T follicular helper cell (primary cell): ENCODE measurements around the gene NPM1.
"Not testable (repeated sequence)": the region's sequence is repeated elsewhere in the genome, so short reads cannot be mapped to it uniquely, and the experiment has no call there.

ENCODE experiments used
- DNase-seq: peaks from one replicate; pipeline ENCODE4 v3.0.0-alpha.2; 2020; ENCODE audit warnings: low read depth
- total RNA-seq, 2 experiments: gene quantifications; one replicate each; lab custom pipeline; 2026; lab: John Stamatoyannopoulos, UW

Gene NPM1, protein sequence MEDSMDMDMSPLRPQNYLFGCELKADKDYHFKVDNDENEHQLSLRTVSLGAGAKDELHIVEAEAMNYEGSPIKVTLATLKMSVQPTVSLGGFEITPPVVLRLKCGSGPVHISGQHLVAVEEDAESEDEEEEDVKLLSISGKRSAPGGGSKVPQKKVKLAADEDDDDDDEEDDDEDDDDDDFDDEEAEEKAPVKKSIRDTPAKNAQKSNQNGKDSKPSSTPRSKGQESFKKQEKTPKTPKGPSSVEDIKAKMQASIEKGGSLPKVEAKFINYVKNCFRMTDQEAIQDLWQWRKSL
- 799 to 3,027 reads per million in 2 experiments for total RNA-seq

DNA sequence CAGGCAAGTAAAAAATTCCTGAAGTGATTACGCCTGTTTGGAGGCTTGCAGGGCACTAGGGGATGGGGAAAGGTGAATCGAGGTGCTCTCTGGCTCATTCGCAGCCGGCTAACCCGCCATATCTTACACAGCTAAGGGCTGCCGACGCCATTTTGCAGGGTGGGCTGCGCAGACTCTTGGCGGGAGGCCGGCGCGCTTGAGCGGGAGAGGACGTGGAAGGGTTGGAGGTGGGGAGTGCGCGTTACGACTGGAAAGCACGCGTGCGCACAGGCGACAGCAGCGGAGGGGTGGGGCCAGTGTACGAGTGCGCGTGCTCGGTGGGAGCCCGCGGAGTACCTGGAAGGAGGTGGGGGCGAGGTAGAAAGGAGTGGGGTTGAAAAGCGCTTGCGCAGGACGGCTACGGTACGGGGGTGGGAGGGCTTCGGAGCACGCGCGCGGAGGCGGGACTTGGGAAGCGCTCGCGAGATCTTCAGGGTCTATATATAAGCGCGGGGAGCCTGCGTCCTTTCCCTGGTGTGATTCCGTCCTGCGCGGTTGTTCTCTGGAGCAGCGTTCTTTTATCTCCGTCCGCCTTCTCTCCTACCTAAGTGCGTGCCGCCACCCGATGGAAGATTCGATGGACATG lies at the start of gene NPM1:
TSS of gene NPM1 (plus strand) at position 505 of the 625 bp plus-strand sequence. CDS start at position 605, 100 bp downstream.
- DNase-seq = peak; percentile 96

DNA sequence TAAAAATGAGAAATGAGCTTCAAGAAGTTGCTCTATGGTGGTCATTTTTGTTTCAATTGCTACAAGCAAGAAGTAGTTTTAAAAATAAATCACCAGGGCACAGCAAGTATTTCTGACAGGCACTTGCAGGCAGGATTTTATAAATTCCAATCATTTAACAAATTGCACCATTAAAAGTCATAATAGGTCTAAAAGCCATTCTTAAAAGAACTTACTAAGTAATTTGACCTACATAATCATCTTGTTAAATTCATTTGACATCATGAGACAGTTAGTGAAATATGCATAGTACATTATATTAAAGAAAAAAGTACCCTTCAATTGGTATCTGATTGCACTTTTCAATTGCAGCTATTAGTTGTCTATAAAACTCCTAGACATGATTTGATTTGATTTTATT lies 47.6 kb upstream of the NPM1 start:
- DNase-seq = no peak

- no peak for DNase-seq
Observed at GRCh38 chr5:171340491-171340890, 47.2 kb upstream of the NPM1 start.

DNA sequence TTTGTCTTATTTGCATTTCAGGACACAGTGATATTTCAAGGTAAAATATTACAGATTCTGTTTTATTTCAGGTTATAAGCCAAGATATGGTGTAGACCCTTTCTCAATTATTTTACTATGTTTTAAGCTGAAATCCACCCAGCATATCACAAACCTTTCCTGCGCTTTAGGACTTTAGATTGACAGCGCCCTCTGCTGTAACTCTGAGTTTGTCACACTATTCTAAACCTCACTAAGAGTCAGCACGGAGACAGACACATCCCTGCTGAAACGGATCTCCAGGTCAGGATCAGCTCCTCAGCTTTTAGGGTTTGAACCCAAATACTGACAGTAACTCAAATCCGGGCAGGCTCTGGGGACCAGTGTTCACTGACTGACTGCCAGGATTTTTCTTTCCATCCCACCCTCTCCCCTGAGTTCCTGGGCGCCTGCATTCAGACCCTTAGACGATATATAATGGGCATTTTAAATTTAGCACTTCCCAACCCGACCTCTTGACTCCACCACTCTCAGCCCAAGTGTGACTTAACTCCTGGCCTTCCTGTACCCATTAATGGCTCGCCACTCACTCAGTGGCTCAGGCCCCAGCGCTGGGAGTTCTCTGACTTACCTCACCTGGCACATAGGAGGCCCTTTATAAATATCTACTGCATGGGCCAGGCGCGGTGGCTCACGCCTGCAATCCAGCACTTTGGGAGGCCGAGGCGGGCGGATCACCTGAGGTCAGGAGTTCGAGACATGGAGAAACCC lies 45.1 kb upstream of the NPM1 start:
- no peak for DNase-seq

- DNase-seq = no peak
Observed at GRCh38 chr5:171344936-171345608, 42.6 kb upstream of the NPM1 start.

GRCh38 chr5:171351536-171352073 lies 36.0 kb upstream of the NPM1 start:
- no peak for DNase-seq

GRCh38 chr5:171355302-171355724 lies 32.3 kb upstream of the NPM1 start:
- no peak for DNase-seq

- no peak for DNase-seq
Observed at GRCh38 chr5:171357843-171358242, 29.8 kb upstream of the NPM1 start.

DNA sequence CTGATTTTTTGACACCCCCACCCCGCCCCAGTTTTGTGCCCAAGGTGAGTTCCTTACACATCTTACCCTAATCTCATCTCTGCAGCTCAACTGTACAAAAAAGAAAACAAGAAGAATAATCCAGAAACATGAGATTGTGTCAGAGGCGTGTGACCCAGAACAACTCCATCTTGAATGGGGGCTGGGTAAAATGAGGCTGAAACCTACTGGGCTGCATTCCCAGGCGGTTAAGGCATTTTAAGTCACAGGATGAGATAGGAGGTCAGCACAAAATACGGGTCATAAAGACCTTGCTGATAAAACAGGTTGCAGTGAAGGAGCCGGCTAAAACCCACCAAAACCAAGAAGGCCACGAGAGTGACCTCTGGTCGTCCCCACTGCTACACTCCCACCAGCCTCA lies 26.5 kb upstream of the NPM1 start:
- not testable (repeated sequence) for DNase-seq

DNA sequence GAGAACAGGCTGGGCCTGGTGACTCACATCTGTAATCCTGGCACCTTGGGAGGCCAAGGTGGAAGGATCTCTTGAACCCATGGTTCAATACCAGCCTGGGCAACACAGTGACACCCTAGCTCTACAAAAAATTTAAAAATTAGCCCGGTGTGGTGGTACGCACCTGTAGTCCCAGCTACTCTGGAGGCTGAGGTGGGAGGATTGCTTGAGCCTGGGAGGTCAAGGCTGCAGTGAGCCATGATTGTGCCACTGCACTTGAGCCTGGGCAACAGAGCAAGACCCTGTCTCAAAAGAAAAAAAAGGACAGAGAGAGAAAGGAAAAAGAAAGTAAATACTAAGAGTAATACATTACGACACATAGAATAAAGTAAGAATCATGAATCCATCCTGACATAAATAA lies 24.4 kb upstream of the NPM1 start:
- not testable (repeated sequence) for DNase-seq

- no peak for DNase-seq
Observed at GRCh38 chr5:171363846-171364245, 23.8 kb upstream of the NPM1 start.

- no peak for DNase-seq
Observed at GRCh38 chr5:171365351-171365750, 22.3 kb upstream of the NPM1 start.

- no peak for DNase-seq
Observed at GRCh38 chr5:171366645-171367044, 21.0 kb upstream of the NPM1 start.

DNA sequence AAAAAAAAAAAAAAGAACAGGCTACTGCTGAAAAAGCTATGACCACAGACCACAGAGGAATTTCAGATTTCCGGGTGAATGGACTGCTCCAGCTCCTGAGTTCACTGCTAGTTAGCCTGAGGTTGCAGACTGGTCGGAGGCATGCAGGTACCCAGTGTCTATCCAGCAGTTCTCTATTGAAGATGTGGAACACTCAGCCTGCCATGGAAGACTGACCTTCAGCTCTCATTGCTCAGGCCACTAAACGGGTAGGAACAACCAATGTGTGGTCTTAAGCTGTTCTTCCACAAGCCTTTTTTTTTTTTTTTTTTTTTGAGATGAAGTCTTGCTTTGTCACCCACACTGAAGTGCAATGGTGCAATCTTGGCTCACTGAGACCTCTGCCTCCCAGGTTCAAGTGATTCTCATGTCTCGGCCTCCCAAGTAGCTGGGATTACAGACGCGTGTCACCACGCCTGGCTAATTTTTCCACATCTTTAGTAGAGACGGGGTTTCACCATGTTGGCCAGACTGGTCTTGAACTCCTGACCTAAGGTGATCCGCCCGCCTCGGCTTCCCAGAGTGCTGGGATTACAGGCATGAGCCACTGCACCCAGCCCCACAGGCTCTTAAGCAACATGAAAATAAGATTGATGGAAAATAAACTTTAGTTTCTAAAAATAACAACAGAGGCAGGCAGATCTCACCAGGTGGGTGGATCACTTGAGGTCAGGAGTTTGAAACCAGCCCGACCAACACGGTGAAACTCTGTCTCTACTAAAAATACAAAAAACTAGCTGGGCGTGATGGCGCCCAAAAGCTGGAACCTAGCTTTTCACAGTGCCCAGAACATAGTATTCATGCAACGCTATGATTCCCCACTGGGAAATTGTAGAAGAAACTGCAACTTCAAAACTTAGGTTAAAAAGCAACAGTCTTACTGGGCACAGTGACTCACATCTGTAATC lies 20.0 kb upstream of the NPM1 start:
- no peak for DNase-seq

- no peak for DNase-seq
Observed at GRCh38 chr5:171369056-171369455, 18.6 kb upstream of the NPM1 start.

GRCh38 chr5:171369898-171370297 lies 17.8 kb upstream of the NPM1 start:
- DNase-seq = no peak

DNA sequence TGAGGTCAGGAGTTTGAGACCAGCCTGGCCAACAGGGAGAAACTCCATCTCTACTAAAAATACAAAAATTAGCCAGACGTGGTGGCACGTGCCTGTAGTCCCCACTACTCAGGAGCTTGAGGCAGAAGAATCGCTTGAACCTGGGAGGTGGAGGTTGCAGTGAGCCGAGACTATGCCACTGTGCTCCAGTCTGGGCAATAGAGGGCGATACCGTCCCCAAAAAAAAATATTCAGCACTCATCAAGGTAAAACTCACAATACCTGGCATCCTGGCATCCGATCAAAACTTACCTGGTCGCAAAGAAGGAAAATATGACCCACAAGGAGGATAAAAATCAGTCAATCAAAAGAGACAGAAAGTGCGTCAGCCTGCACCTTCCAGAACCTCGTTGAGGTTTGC lies 16.8 kb upstream of the NPM1 start:
- not testable (repeated sequence) for DNase-seq

- DNase-seq = no peak
Observed at GRCh38 chr5:171371326-171371725, 16.3 kb upstream of the NPM1 start.

GRCh38 chr5:171379961-171380360 lies 7.7 kb upstream of the NPM1 start:
- no peak for DNase-seq

GRCh38 chr5:171384416-171384815 lies 3.2 kb upstream of the NPM1 start:
- DNase-seq = not testable (repeated sequence)

DNA sequence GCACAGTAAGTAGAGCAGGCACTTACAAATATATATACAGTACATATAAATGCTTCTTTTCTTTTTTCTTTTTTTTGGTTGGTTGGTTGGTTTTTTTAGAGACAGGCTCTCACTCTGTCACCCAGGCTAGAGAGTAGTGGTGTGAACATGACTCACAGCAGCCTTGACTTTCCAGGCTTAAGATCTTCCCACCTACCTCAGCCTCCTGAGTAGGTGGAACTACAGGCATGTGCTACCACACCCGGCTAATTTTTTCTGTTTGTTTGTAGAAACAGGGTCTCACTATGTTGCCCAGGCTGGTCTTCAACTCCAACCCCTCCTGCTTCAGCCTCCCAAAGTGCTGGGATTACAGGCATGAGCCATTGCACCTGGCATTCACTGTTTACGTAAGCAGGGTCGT lies 2.6 kb upstream of the NPM1 start:
- not testable (repeated sequence) for DNase-seq
